ENCODE data around the gene EMX1.

The EMX1 gene

DNA sequence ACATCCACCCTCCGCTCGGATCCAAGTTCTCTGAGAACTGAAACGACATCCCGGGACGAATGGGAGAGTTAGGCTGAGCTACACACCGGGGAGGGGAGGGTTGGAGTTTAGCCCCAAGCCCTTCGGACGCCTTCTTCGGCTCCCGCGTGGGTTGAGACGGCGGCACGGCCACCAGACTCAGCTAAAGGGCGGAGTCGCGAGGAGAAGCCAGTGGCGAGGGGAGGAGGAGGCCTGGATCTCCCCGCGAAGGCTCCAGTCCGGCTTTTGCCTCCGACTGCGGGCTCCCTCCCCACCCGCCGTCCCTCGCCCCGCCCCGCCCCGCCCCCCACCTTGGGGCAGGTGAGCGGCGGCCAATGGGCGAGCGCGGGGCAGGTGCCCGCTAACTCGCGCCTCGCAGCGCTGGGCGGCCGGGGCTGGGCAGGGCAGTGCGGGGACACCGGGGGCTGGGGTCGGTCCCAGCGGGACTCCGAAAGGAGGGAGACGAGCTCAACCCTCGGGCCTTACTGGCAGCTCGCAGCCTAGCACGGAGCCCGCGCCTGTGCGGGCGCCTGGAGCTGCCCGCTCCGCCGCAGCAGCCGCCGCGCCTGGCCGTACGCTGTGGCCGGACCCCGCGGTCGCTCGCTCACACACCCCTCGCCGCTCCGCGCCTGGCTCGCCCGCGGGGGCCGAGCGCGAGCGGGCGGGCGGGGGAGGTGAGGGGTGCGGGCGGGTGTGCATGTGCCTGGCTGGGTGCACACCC lies at the start of gene EMX1:
TSS of gene EMX1 (plus strand) at position 382 of the 739 bp plus-strand sequence. CDS start at position 716, 334 bp downstream.
- peak; percentile 72 for DNase-seq (ENCODE audit: low read depth, low spot score)

GRCh38 chr2:72871060-72871459 lies 46.3 kb upstream of the EMX1 start:
- DNase-seq (ENCODE audit: low read depth, low spot score), result no peak

DNA sequence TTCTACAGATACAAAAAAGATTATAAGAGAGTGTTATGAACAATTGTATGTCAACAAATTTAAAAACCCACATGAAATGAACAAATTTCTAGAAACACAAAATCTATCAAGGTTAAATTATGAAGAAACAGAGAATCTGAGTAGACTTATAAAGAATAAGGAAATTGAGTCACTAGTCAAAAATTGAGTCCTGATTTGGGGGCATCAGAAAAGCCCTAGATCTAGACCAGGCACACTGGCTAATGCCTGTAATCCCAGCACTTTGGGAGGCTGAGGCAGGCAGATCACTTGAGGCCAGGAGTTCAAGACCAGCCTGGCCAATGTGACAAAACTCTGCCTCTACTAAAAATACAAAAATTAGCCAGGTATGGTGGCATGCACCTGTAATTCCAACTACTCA lies 45.4 kb upstream of the EMX1 start:
- no peak for DNase-seq (ENCODE audit: low read depth, low spot score)

DNA sequence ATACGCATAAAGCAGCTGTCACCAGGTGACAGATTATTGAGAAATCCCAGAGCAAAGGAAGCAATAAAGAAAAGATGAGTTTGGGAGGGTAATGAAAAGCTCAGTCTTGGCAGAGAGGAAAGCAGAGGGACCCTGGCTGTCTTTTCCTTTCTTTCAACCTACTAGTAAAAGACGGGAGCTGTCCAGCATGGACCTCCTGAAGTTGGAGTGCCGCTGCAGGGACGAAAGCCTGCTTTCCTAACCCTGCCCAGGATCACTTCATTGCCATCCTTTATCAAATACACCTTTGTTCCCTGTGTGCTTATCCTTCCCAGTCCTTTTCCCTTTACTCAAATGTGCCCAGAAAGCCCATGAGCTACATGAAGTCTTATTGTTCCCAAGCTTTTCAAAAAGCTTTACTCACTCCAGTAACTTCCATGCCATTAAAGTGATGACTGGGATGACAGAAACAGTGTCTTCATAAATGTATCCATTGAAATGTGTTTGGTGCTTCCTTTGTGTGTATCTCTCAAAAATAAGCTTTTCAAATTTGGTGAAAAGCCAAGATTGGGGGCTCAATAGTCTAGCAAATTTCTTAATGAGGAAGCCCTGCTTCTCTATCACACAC lies 33.9 kb upstream of the EMX1 start:
- DNase-seq (ENCODE audit: low read depth, low spot score), result peak; percentile 57

DNA sequence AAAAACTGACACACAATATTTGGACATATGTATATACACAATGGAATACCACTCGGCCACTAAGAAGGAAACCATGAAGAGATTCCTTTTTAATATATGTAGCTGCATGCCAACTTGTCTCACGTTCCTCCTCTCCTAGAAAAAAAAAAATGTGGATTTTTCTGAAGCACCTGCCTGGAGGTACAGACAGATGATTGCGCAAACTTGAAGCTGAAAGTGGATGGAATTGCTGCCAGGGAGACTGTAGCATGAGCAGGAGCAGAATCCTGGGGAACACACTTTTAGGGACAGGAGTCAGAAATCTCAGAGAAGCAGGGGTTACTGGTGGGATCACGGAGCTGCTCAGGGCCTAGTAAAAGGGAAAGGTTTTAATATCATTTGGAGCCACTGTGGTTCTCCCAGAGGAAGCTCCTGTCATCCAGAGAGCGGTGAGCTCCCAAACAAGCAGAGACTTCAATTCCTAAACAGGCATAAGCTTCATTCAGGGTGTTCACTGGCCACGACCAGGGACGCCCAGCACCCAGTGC lies 30.8 kb upstream of the EMX1 start:
- no peak for DNase-seq (ENCODE audit: low read depth, low spot score)

DNA sequence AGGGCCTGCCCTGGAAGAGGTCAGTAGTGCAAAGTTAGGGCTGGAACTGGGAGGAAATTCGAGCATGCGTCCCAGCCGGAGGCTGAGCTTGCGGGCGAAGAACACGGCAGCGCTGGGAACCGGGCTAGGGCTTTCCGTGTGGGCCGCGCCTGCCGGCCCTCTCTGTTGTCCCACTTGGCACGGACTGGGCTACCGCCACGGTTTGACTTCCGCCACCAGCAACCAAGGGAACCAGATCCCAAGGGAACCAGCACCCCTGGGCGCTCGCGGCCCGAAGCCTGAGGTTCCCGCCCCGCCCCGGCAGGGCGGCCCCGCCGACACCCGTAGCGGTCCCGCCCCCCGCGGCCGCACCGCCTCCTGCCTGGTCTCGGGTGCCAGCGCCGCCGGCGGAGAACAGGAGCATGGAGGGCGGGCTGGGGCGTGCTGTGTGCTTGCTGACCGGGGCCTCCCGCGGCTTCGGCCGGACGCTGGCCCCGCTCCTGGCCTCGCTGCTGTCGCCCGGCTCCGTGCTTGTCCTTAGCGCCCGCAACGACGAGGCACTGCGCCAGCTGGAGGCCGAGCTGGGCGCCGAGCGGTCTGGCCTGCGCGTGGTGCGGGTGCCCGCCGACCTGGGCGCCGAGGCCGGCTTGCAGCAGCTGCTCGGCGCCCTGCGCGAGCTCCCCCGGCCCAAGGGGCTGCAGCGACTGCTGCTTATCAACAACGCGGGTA lies 30.1 kb upstream of the EMX1 start, which contains the start of gene SPR:
TSS of gene SPR (plus strand) at position 377 of the 708 bp plus-strand sequence. CDS start at position 402, 25 bp downstream.
- peak; percentile 48 for DNase-seq (ENCODE audit: low read depth, low spot score)

GRCh38 chr2:72887740-72888437 lies 29.4 kb upstream of the EMX1 start:
- DNase-seq (ENCODE audit: low read depth, low spot score), result peak; percentile 93

- DNase-seq (ENCODE audit: low read depth, low spot score), result no peak
Observed at GRCh38 chr2:72888438-72889202, 28.7 kb upstream of the EMX1 start.

- DNase-seq (ENCODE audit: low read depth, low spot score), result no peak
Observed at GRCh38 chr2:72889991-72890390, 27.3 kb upstream of the EMX1 start.

DNA sequence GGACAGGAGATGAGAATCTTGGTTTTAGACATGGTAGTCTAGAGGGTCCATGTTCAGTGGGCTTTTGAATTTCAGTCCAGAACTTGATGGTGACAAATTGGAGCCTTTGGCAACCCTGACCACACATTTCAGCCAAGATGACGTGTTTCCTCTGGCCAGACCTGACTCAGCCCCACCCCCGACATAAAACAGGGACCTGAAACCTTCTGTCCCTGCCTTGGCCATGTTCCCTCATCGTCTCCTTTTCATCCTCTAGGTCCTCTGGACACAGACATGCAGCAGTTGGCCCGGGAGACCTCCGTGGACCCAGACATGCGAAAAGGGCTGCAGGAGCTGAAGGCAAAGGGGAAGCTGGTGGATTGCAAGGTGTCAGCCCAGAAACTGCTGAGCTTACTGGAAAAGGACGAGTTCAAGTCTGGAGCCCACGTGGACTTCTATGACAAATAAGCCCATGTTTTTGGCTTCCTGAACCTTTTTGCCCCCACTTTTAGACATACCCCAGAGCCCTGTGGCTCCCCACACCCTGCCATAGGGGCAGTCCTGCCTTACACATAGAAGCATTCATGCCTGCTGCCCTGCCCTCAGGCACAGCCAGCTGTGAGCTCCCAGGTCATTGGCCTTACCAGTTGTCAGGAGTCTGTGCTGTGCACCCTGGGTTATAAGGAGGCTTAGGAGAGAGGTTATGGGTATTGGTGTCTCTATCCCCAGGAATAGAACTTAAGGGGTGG lies 26.1 kb upstream of the EMX1 start:
- DNase-seq (ENCODE audit: low read depth, low spot score), result no peak

- peak; percentile 58 for DNase-seq (ENCODE audit: low read depth, low spot score)
Observed at GRCh38 chr2:72892506-72893173, 24.7 kb upstream of the EMX1 start.

GRCh38 chr2:72893594-72894319 lies 23.6 kb upstream of the EMX1 start:
- peak; percentile 85 for DNase-seq (ENCODE audit: low read depth, low spot score)

GRCh38 chr2:72894514-72894913 lies 22.8 kb upstream of the EMX1 start:
- DNase-seq (ENCODE audit: low read depth, low spot score), result no peak

- no peak for DNase-seq (ENCODE audit: low read depth, low spot score)
Observed at GRCh38 chr2:72895154-72895553, 22.2 kb upstream of the EMX1 start.

DNA sequence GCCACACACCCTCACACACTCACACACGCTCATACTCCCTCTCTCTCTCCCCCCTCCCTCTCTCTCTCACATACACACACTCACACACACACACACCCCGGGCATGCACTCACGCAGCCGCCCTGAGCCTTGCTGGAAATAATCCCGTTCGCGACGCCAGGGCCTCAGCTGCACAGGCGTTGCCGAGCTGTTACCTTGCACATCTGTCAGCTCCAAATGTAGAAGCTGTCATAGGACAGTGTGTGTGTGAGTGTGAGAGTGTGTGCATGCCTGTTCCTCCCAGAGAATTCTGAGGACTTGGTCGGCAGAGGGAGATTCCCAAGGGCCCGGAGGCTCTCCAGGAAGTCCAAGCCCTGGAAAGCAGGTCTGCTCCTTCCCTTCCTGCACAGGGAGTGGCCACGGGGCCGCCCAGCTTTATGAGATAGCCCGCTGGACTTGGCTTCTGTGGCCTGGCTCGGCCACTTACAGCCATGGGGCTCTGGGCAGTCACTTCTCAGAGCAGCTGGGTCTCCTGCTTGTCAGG lies 21.5 kb upstream of the EMX1 start:
- DNase-seq (ENCODE audit: low read depth, low spot score), result peak; percentile 29

- no peak for DNase-seq (ENCODE audit: low read depth, low spot score)
Observed at GRCh38 chr2:72896446-72896845, 20.9 kb upstream of the EMX1 start.

GRCh38 chr2:72897785-72898584 lies 19.3 kb upstream of the EMX1 start:
- no peak for DNase-seq (ENCODE audit: low read depth, low spot score)

- DNase-seq (ENCODE audit: low read depth, low spot score), result no peak
Observed at GRCh38 chr2:72898585-72898906, 18.8 kb upstream of the EMX1 start.

Data from ELF-1 (cell line).